K562 (cell line): ENCODE data around the gene KCNN3. TPM values are rescaled to one million over a fixed set of nuclear protein-coding genes. Genes with fewer than 3 reads are reported as not detected.
A peak's percentile ranks its signal among the peaks of the same experiment; 100 is the strongest.

Source experiments
- ATAC-seq: fragments of 200-7000 bp; cut with Tn5 transposase; 3 replicates; pipeline ENCODE4 v1.9.1; 2020; ENCODE audit warnings: moderate library complexity
- BruUV-seq: library from RNA; stranded (reverse); fragments of 400-500 nt; replicated peaks from 2 replicates; lab custom pipeline; 2021; lab: Mats Ljungman, UMichigan
- CTCF ChIA-PET: fragments of 300-600 bp; formaldehyde crosslinking; extraction: SDS; loops from one replicate; lab custom pipeline; 2021; ENCODE audit warnings: low intra/inter-chr PET ratio; lab: Yijun Ruan, JAX
- POLR2A ChIA-PET: fragments of 300-600, 350-650 bp; sonication (Branson Sonifier 250); formaldehyde crosslinking; extraction: SDS; loops from one replicate; lab custom pipeline; 2021; ENCODE audit warnings: antibody characterized with exemption, inconsistent platforms; lab: Yijun Ruan, JAX
- DNase-seq, 4 experiments: peaks; one replicate each; pipeline versions ENCODE4 v3.0.0 to v3.0.0-alpha.2; 2011 to 2018; ENCODE audit warnings: low spot score in 3 of 4, mixed read lengths in 3 of 4; ENCODE audit errors: extremely low read depth in 1 of 4
- FAIRE-seq: peaks from 2 replicates; lab custom pipeline; 2011; peaks lifted over from hg19 to GRCh38; lab: Jason Lieb, UNC
- H2AFZ ChIP-seq: 2 replicates; pipeline ENCODE4 v1.6.0; 2011; ENCODE audit warnings: low read depth, low read length, control low read depth, inconsistent platforms
- H3K27ac ChIP-seq: fragments of 200-600 bp; 3 replicates; pipeline ENCODE4 v1.8.0; 2011; ENCODE audit warnings: low read depth, mild to moderate bottlenecking, control low read depth, inconsistent platforms, low read length, moderate library complexity, mixed read lengths; ENCODE audit errors: extremely low read depth
- H3K27me3 ChIP-seq, 2 experiments: fragments of 300-600 bp in 1 of 2; 2 replicates in 1 of 2; 3 replicates in 1 of 2; pipeline versions ENCODE4 v1.6.0 to v1.8.0; 2011; ENCODE audit warnings: inconsistent platforms in 2 of 2, low read length in 2 of 2, mild to moderate bottlenecking in 1 of 2, mixed read lengths in 1 of 2, moderate library complexity in 1 of 2; ENCODE audit not compliant: control insufficient read depth in 2 of 2, insufficient read depth in 2 of 2
- H3K36me3 ChIP-seq: fragments of 300-600 bp; 3 replicates; pipeline ENCODE4 v1.8.0; 2011; ENCODE audit warnings: mild to moderate bottlenecking, low read length, inconsistent platforms; ENCODE audit not compliant: control insufficient read depth, insufficient read depth
- H3K4me1 ChIP-seq, 2 experiments: fragments of 200-600 bp in 1 of 2; replicated peaks in 1 of 2; 2 replicates in 1 of 2; 3 replicates in 1 of 2; pipeline versions ENCODE4 v1.5.1 to v1.8.0; 2011; ENCODE audit warnings: inconsistent platforms in 2 of 2, low read length in 2 of 2, mild to moderate bottlenecking in 1 of 2, mixed read lengths in 1 of 2, moderate library complexity in 1 of 2; ENCODE audit not compliant: control insufficient read depth in 2 of 2, insufficient read depth in 2 of 2
- H3K4me2 ChIP-seq: 2 replicates; pipeline ENCODE4 v1.6.1; 2011; ENCODE audit warnings: low read length, control low read depth, inconsistent platforms, mixed read lengths; ENCODE audit not compliant: insufficient read depth
- H3K4me3 ChIP-seq: fragments of 200-600 bp; sonication (generic), shearing (Covaris generic); 2 replicates; pipeline ENCODE4 v1.5.1; 2016; ENCODE audit warnings: control low read depth, inconsistent platforms
- H3K79me2 ChIP-seq: fragments of 200-600 bp; 3 replicates; pipeline ENCODE4 v1.8.0; 2011; ENCODE audit warnings: low read length, inconsistent platforms; ENCODE audit not compliant: control insufficient read depth, insufficient read depth
- H3K9ac ChIP-seq, 2 experiments: 2 replicates each; pipeline versions ENCODE4 v1.6.0 to v1.6.1; 2011; ENCODE audit warnings: low read depth in 2 of 2, low read length in 2 of 2, control low read depth in 1 of 2, inconsistent platforms in 1 of 2, mild to moderate bottlenecking in 1 of 2, mixed read lengths in 1 of 2; ENCODE audit not compliant: insufficient read depth in 1 of 2
- H3K9me1 ChIP-seq: one replicate; pipeline ENCODE4 v1.6.0; 2011; ENCODE audit warnings: inconsistent platforms, mild to moderate bottlenecking, low read length, moderate library complexity; ENCODE audit not compliant: control insufficient read depth, insufficient read depth
- H3K9me3 ChIP-seq: replicated peaks from 2 replicates; pipeline ENCODE4 v1.5.1; 2011; ENCODE audit warnings: low read depth, low read length, inconsistent platforms; ENCODE audit not compliant: control insufficient read depth, insufficient read depth
- H4K20me1 ChIP-seq: replicated peaks from 2 replicates; pipeline ENCODE4 v1.6.1; 2011; ENCODE audit warnings: low read length, inconsistent platforms, mixed read lengths; ENCODE audit not compliant: control insufficient read depth, insufficient read depth
- BRD9 ChIP-seq: fragments of 450-650 bp; IDR thresholded peaks from 2 replicates; pipeline ENCODE4 v1.6.1; 2018; ENCODE audit warnings: low read depth; ENCODE audit not compliant: partially characterized antibody
- ELF1 ChIP-seq: fragments of 200-800 bp; sonication (Bioruptor generic); IDR thresholded peaks from 2 replicates; pipeline ENCODE4 v1.6.1; 2016; ENCODE audit warnings: missing genetic modification characterization, missing compliant biosample characterization
- HDAC2 ChIP-seq: fragments of 450-650 bp; IDR thresholded peaks from 2 replicates; pipeline ENCODE4 v1.6.1; 2016; ENCODE audit warnings: mild to moderate bottlenecking
- MEIS2 ChIP-seq: fragments of 450-650 bp; IDR thresholded peaks from 2 replicates; pipeline ENCODE4 v1.6.1; 2014; ENCODE audit warnings: mild to moderate bottlenecking; ENCODE audit not compliant: partially characterized antibody
- NR3C1 ChIP-seq: sonication (generic); formaldehyde crosslinking; IDR thresholded peaks from 2 replicates; pipeline ENCODE4 v1.8.1; 2022; ENCODE audit warnings: missing genetic modification reagents
- RREB1 ChIP-seq: fragments of 250-450 bp; sonication (Bioruptor Pico); IDR thresholded peaks from 2 replicates; pipeline ENCODE4 v1.4.0; 2020
- YBX1 ChIP-seq: fragments of 450-650 bp; IDR thresholded peaks from 2 replicates; pipeline ENCODE4 v1.7.1; 2016; ENCODE audit warnings: mild to moderate bottlenecking
- ZFP36 ChIP-seq: fragments of 150-350 bp; IDR thresholded peaks from 2 replicates; pipeline ENCODE4 v1.6.1; 2018; ENCODE audit warnings: low read length, low read depth; ENCODE audit not compliant: partially characterized antibody
- ZNF121 ChIP-seq: sonication (generic); formaldehyde crosslinking; conservative IDR thresholded peaks from 2 replicates; pipeline ENCODE4 v1.8.0; 2022; ENCODE audit warnings: missing genetic modification reagents
- ZNF224 ChIP-seq: sonication (generic); formaldehyde crosslinking; IDR thresholded peaks from 2 replicates; pipeline ENCODE4 v1.8.0; 2022; ENCODE audit warnings: mild to moderate bottlenecking, missing genetic modification reagents
- ZNF766 ChIP-seq: fragments of 200-800 bp; sonication (Bioruptor generic); conservative IDR thresholded peaks from 2 replicates; pipeline ENCODE4 v1.6.1; 2016; ENCODE audit warnings: missing genetic modification characterization, missing compliant biosample characterization
- WGBS: fragments of 100-300 bp; shearing (Covaris generic); methylation state at CpG from one replicate; pipeline ENCODE4 v1.1.6; 2016; ENCODE audit warnings: low coverage, mixed read lengths; ENCODE audit not compliant: insufficient coverage; ENCODE audit errors: missing lambda C conversion rate; 5-methylcytosine and 5-hydroxymethylcytosine counted together
- in situ Hi-C: fragments of 300-500 bp; cut with MboI; formaldehyde crosslinking; loops from 4 replicates; pipeline ENCODE4 v1.15.0; 2018; ENCODE audit warnings: inconsistent platforms, mixed read lengths
- intact Hi-C: fragments of 100-400 bp; cut with micrococcal nuclease; formaldehyde crosslinking; loops from 2 replicates; pipeline ENCODE4 v1.14.2; 2022
- polyA plus RNA-seq, 8 experiments: library from polyadenylated mRNA; depleted of rRNA in 4 of 8; stranded (reverse) in 5 of 8; unstranded in 3 of 8; fragments of >200 nt; fragmentation: Nextera tagmentation in 2 of 8; fragmentation: Illumina TruSeq in 1 of 8; extraction: Ambion mirVana in 2 of 8; extraction: Trizol in 1 of 8; gene quantifications; 2 replicates each; pipeline versions ENCODE4 v1.2.1 to v1.2.3, GENCODE V29; 2011 to 2014; ENCODE audit warnings: inconsistent platforms in 1 of 8, missing spikeins in 1 of 8
- total RNA-seq, 7 experiments: library from RNA; depleted of rRNA in 6 of 7; stranded (reverse); fragments of >200 nt in 6 of 7; fragmentation: Illumina TruSeq in 2 of 7; extraction: Trizol in 2 of 7; gene quantifications; 2 replicates each; pipeline versions ENCODE4 v1.2.1 to v1.2.3, GENCODE V29; 2011 to 2021; ENCODE audit warnings: low replicate concordance in 1 of 7
- TF ChIP-seq, protein P1 (sequence below), 2 experiments: fragments of 250-450 bp in 1 of 2; fragments of 450-650 bp in 1 of 2; sonication (Bioruptor Pico) in 1 of 2; IDR thresholded peaks; 2 replicates each; pipeline versions ENCODE4 v1.6.1 to v1.8.0; 2016 to 2021; ENCODE audit warnings: mild to moderate bottlenecking in 2 of 2, moderate library complexity in 2 of 2, missing compliant biosample characterization in 1 of 2, missing genetic modification characterization in 1 of 2
- TF ChIP-seq, protein P2 (sequence below), 3 experiments: fragments of 200-800 bp in 1 of 3; fragments of 250-450 bp in 1 of 3; fragments of 450-650 bp in 1 of 3; sonication (Bioruptor Pico) in 1 of 3; sonication (Bioruptor generic) in 1 of 3; formaldehyde crosslinking in 1 of 3; IDR thresholded peaks; 2 replicates each; pipeline versions ENCODE4 v1.6.1 to v1.8.0; 2016 to 2022; ENCODE audit warnings: mild to moderate bottlenecking in 2 of 3, missing genetic modification characterization in 2 of 3, missing compliant biosample characterization in 1 of 3, moderate library complexity in 1 of 3

Gene KCNN3
- total and polyA plus RNA-seq, 9 of the 15 experiments (the other 6 are each of a cell fraction or from before 2014, with no cell fraction given) = 0.02 to 0.03 TPM; not detected in 7

DNA sequence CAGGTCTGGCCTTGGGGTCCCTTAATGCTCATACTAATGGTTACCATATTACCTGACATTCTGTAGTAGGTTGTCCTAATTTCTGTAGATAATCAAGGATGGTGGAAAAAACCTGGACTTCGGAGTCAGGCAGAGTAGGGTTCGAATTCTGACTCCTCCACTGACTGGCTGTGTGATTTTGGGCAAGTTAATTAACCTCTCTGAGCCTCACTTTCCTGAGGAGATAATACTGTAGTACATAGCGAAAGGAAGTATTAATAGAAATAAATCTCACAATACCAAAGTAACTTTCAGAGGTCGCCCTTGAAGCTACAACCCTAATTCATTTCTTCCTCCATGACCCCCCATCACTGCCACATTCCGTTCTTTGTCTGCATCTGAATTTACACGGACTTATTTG is 72.9 kb downstream of the KCNN3 start:
- H3K9me1 ChIP-seq = peaks cover 4% of the 10 kb centered on the region
- intact Hi-C loops = no loop called here
- POLR2A ChIA-PET = no interaction called here
- no peak overlapping the region for H3K9ac ChIP-seq
- no peak overlapping the region for H3K27ac ChIP-seq
- no peak overlapping the region for H3K4me3 ChIP-seq
- FAIRE-seq (no peak), ATAC-seq (no peak), DNase-seq (no peak)
- H3K27me3 ChIP-seq = peaks cover 36 to 72% of the 10 kb centered on the region in 2 experiments
- WGBS = 0% methylated on average over 6 of the region's 6 CpGs
- no peak overlapping the region for H2AFZ ChIP-seq
- CTCF ChIA-PET = no interaction called here
- H4K20me1 ChIP-seq = no peaks in the 10 kb centered on the region; the same call in 1 of the 2 replicates
- H3K9me3 ChIP-seq = no peaks in the 10 kb centered on the region
- no TSS peak for BruUV-seq
- no peaks in the 10 kb centered on the region for H3K79me2 ChIP-seq
- no peak overlapping the region for H3K4me2 ChIP-seq
- H3K36me3 ChIP-seq = no peaks in the 10 kb centered on the region
- in situ Hi-C loops = no loop called here
- H3K4me1 ChIP-seq = no peaks in the 10 kb centered on the region
- TF ChIP-seq ZNF766 = no peak
- no peak for TF ChIP-seq ZNF121
- no peak for TF ChIP-seq MEIS2
- no peak for TF ChIP-seq ZNF224 (CRISPR knock-in tag)
- TF ChIP-seq ELF1 (tag) = no peak
- TF ChIP-seq RREB1 = no peak
- TF ChIP-seq ZFP36 = peak; percentile 76
- TF ChIP-seq, protein P1, sequence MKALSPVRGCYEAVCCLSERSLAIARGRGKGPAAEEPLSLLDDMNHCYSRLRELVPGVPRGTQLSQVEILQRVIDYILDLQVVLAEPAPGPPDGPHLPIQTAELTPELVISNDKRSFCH (CRISPR knock-in tag; IDR thresholded peaks at IDR 0.05) = no peak
- TF ChIP-seq, protein P1 (tag; IDR thresholded peaks at IDR 0.05) = no peak
- TF ChIP-seq HDAC2 = no peak
- TF ChIP-seq, protein P2, sequence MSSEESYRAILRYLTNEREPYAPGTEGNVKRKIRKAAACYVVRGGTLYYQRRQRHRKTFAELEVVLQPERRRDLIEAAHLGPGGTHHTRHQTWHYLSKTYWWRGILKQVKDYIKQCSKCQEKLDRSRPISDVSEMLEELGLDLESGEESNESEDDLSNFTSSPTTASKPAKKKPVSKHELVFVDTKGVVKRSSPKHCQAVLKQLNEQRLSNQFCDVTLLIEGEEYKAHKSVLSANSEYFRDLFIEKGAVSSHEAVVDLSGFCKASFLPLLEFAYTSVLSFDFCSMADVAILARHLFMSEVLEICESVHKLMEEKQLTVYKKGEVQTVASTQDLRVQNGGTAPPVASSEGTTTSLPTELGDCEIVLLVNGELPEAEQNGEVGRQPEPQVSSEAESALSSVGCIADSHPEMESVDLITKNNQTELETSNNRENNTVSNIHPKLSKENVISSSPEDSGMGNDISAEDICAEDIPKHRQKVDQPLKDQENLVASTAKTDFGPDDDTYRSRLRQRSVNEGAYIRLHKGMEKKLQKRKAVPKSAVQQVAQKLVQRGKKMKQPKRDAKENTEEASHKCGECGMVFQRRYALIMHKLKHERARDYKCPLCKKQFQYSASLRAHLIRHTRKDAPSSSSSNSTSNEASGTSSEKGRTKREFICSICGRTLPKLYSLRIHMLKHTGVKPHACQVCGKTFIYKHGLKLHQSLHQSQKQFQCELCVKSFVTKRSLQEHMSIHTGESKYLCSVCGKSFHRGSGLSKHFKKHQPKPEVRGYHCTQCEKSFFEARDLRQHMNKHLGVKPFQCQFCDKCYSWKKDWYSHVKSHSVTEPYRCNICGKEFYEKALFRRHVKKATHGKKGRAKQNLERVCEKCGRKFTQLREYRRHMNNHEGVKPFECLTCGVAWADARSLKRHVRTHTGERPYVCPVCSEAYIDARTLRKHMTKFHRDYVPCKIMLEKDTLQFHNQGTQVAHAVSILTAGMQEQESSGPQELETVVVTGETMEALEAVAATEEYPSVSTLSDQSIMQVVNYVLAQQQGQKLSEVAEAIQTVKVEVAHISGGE (CRISPR knock-in tag; IDR thresholded peaks at IDR 0.05) = no peak
- TF ChIP-seq YBX1 = no peak
- TF ChIP-seq NR3C1 (CRISPR knock-in tag) = no peak
- TF ChIP-seq BRD9 = no peak
